Measurements from ENCODE around the gene SATB2.

DNA sequence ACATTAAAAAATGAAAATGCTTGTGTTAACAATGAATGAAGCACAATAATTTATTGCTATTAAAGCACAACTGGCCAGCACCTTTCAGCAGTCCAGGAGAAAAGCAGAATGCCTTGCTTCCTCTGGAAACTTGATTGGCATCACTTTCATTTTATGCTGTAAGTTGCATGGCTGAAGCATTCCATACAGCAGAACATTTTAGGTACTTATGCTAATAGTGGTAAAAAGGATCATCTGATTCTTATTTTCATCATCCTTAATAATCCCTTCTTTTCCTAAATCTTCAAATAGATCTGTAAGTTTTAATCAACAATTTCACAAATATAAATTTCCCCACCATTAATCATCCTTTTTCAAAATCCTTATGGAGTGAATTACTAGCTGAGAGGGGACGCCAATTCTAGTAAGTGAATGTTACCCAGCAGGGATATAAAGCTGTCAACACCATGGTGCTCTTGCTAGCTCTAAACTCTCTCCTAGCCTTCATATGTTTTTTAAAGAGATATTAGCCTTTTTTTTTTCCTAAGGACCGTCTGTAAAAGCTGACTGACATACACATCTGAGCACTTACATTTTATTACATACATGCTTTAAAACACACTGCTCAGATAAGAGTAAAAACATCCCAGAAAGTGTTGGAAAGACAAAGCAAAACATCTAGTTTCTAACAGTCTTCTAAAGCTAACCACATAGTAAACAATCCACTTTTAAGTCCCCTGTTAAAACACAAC, 5.3 kb downstream of the SATB2 start:
- TF ChIP-seq NFIC (IDR thresholded peaks at IDR 0.05; ENCODE audit: borderline replicate concordance) (no peak), RAD21 (IDR thresholded peaks at IDR 0.05; ENCODE audit: low read length) (no peak)
- TF ChIP-seq, protein P1, sequence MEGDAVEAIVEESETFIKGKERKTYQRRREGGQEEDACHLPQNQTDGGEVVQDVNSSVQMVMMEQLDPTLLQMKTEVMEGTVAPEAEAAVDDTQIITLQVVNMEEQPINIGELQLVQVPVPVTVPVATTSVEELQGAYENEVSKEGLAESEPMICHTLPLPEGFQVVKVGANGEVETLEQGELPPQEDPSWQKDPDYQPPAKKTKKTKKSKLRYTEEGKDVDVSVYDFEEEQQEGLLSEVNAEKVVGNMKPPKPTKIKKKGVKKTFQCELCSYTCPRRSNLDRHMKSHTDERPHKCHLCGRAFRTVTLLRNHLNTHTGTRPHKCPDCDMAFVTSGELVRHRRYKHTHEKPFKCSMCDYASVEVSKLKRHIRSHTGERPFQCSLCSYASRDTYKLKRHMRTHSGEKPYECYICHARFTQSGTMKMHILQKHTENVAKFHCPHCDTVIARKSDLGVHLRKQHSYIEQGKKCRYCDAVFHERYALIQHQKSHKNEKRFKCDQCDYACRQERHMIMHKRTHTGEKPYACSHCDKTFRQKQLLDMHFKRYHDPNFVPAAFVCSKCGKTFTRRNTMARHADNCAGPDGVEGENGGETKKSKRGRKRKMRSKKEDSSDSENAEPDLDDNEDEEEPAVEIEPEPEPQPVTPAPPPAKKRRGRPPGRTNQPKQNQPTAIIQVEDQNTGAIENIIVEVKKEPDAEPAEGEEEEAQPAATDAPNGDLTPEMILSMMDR (IDR thresholded peaks at IDR 0.05): no peak
